ENCODE results near the gene DNAH17.

Gene DNAH17

DNA sequence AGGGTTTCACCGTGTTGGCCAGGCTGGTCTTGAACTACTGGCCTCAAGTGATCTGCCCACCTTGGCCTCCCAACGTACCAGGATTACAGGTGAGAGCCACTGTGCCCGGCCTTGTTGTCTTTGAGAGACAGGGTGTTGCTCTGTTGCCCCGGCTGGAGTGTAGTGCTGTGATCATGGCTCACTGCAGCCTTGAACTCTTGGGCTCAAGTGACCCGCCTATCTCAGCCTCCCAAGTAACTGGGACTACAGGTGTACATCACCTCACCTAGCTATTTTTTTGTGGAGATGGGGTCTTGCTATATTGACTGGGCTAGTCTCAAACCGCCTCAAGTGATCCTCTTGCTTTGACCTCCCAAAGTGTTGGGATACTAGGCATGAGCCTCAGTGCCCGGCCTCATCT lies 130.4 kb downstream of the DNAH17 start:
- no peaks in the 10 kb centered on the region for H3K9me3 ChIP-seq
- no peak for DNase-seq
- TF ChIP-seq CTCF (IDR thresholded peaks at IDR 0.05; ENCODE audit: low read depth, low read length), result no peak
- H3K27me3 ChIP-seq, result no peaks in the 10 kb centered on the region
- no peak overlapping the region for H3K4me3 ChIP-seq (ENCODE audit: low read depth, low read length)
- H3K4me1 ChIP-seq, result peaks cover 6% of the 10 kb centered on the region
- no peaks in the 10 kb centered on the region for H3K36me3 ChIP-seq

DNA sequence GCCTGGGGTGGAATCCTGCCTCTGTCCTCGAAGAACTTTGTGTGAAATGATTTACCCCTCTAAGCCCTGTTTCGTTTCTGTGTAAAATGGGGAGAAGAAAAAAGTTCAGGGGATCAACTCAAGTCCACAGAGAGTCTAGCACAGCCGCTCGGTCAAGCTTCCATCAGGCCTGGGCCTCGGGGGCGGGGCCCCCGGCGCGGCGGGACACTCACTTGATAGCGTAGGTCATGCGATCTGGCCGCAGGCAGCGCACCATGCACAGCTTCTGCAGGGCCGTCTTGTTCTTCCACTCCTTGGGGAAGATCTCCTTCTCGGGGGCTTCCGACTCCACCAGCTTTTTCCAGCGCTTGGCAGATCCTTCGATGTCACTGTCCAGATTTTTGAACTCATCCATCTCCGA lies 132.8 kb downstream of the DNAH17 start:
- H3K27me3 ChIP-seq, result no peaks in the 10 kb centered on the region
- TF ChIP-seq CTCF (IDR thresholded peaks at IDR 0.05; ENCODE audit: low read depth, low read length), result no peak
- no peak for DNase-seq

GRCh38 chr17:78442648-78443218 lies 134.5 kb downstream of the DNAH17 start:
- H3K4me3 ChIP-seq (ENCODE audit: low read depth, low read length), result no peak overlapping the region
- H3K9me3 ChIP-seq, result no peaks in the 10 kb centered on the region
- no peak for TF ChIP-seq CTCF (IDR thresholded peaks at IDR 0.05; ENCODE audit: low read depth, low read length)
- no peak for DNase-seq
- no peaks in the 10 kb centered on the region for H3K4me1 ChIP-seq
- H3K27me3 ChIP-seq, result no peaks in the 10 kb centered on the region
- H3K36me3 ChIP-seq, result no peaks in the 10 kb centered on the region

More for the DNA sequence above, 132.8 kb downstream of the DNAH17 start:
- Histone ChIP-seq H3K4me3 (ENCODE audit: low read depth, low read length) (no peak overlapping the region), H3K9me3 (no peaks in the 10 kb centered on the region), H3K4me1 (no peaks in the 10 kb centered on the region), H3K36me3 (no peaks in the 10 kb centered on the region)

- H3K9me3 ChIP-seq, result no peaks in the 10 kb centered on the region
- TF ChIP-seq CTCF (IDR thresholded peaks at IDR 0.05; ENCODE audit: low read depth, low read length), result no peak
- DNase-seq, result no peak
- no peaks in the 10 kb centered on the region for H3K36me3 ChIP-seq
- H3K4me1 ChIP-seq, result no peaks in the 10 kb centered on the region
- H3K27me3 ChIP-seq, result no peaks in the 10 kb centered on the region
- H3K4me3 ChIP-seq (ENCODE audit: low read depth, low read length), result no peak overlapping the region
Measured at GRCh38 chr17:78441271-78441971, 135.8 kb downstream of the DNAH17 start.

- no peak overlapping the region for H3K4me3 ChIP-seq (ENCODE audit: low read depth, low read length)
- peaks cover 3% of the 10 kb centered on the region for H3K4me1 ChIP-seq
- no peaks in the 10 kb centered on the region for H3K27me3 ChIP-seq
- no peaks in the 10 kb centered on the region for H3K9me3 ChIP-seq
- DNase-seq, result no peak
- no peak for TF ChIP-seq CTCF (IDR thresholded peaks at IDR 0.05; ENCODE audit: low read depth, low read length)
- no peaks in the 10 kb centered on the region for H3K36me3 ChIP-seq
Measured at GRCh38 chr17:78438694-78439325, 138.4 kb downstream of the DNAH17 start.

- no peak for TF ChIP-seq CTCF (IDR thresholded peaks at IDR 0.05; ENCODE audit: low read depth, low read length)
- Histone ChIP-seq H3K36me3 (no peaks in the 10 kb centered on the region), H3K9me3 (no peaks in the 10 kb centered on the region), H3K4me1 (peaks cover 3% of the 10 kb centered on the region), H3K4me3 (ENCODE audit: low read depth, low read length) (no peak overlapping the region), H3K27me3 (no peaks in the 10 kb centered on the region)
- no peak for DNase-seq
Measured at GRCh38 chr17:78438271-78438691, 138.9 kb downstream of the DNAH17 start.
